ENCODE results near the gene SNX11.
"Not testable (repeated sequence)": the region's sequence is repeated elsewhere in the genome, so short reads cannot be mapped to it uniquely, and the experiment has no call there.

SNX11 gene

GRCh38 chr17:48107137-48108055 is at the start of gene SNX11:
TSS of gene SNX11 (plus strand) at chr17:48107766. CDS start at chr17:48112044, 4,278 bp downstream.
- DNase-seq (ENCODE audit: low read depth in 2 of 2) = peak; percentile 93 to 97

- no peak for DNase-seq (ENCODE audit: low read depth in 2 of 2)
These were observed 49.0 kb upstream of the SNX11 start for GRCh38 chr17:48058393-48059124.

- DNase-seq (ENCODE audit: low read depth in 2 of 2) = no peak
These were observed 48.4 kb upstream of the SNX11 start for GRCh38 chr17:48059125-48059668.

- DNase-seq (ENCODE audit: low read depth in 2 of 2) = no peak
These were observed 47.3 kb upstream of the SNX11 start for GRCh38 chr17:48060249-48060648.

- DNase-seq (ENCODE audit: low read depth in 2 of 2) = no peak
These were observed 45.3 kb upstream of the SNX11 start for GRCh38 chr17:48062273-48062672.

- DNase-seq (ENCODE audit: low read depth in 2 of 2) = no peak
These were observed 42.9 kb upstream of the SNX11 start for GRCh38 chr17:48064638-48065037.

GRCh38 chr17:48066192-48066591 is 41.4 kb upstream of the SNX11 start:
- no peak for DNase-seq (ENCODE audit: low read depth in 2 of 2)

GRCh38 chr17:48066656-48067055 is 40.9 kb upstream of the SNX11 start:
- DNase-seq (ENCODE audit: low read depth in 2 of 2) = no peak

- DNase-seq (ENCODE audit: low read depth in 2 of 2) = no peak
These were observed 40.3 kb upstream of the SNX11 start for GRCh38 chr17:48067245-48067644.

- not testable (repeated sequence) for DNase-seq (ENCODE audit: low read depth in 2 of 2)
These were observed 39.8 kb upstream of the SNX11 start for GRCh38 chr17:48067808-48068207.

GRCh38 chr17:48068491-48068961 is 39.0 kb upstream of the SNX11 start:
- DNase-seq (ENCODE audit: low read depth in 2 of 2) = no peak

GRCh38 chr17:48070195-48070594 is 37.4 kb upstream of the SNX11 start:
- DNase-seq (ENCODE audit: low read depth in 2 of 2) = no peak

- DNase-seq (ENCODE audit: low read depth in 2 of 2) = no peak
These were observed 35.9 kb upstream of the SNX11 start for GRCh38 chr17:48071654-48072053.

- DNase-seq (ENCODE audit: low read depth in 2 of 2) = not testable (repeated sequence)
These were observed 34.8 kb upstream of the SNX11 start for GRCh38 chr17:48072811-48073210.

- not testable (repeated sequence) for DNase-seq (ENCODE audit: low read depth in 2 of 2)
These were observed 33.9 kb upstream of the SNX11 start for GRCh38 chr17:48073566-48074094.

GRCh38 chr17:48074322-48075081 is 33.1 kb upstream of the SNX11 start:
- DNase-seq (ENCODE audit: low read depth in 2 of 2) = peak; percentile 53 to 71

- not testable (repeated sequence) for DNase-seq (ENCODE audit: low read depth in 2 of 2)
These were observed 30.4 kb upstream of the SNX11 start for GRCh38 chr17:48077152-48077551.

GRCh38 chr17:48081858-48082257 is 25.7 kb upstream of the SNX11 start:
- DNase-seq (ENCODE audit: low read depth in 2 of 2) = no peak

- no peak for DNase-seq (ENCODE audit: low read depth in 2 of 2)
These were observed 22.6 kb upstream of the SNX11 start for GRCh38 chr17:48084932-48085331.

GRCh38 chr17:48093341-48094045 is 14.1 kb upstream of the SNX11 start:
- no peak for DNase-seq (ENCODE audit: low read depth in 2 of 2)

- DNase-seq (ENCODE audit: low read depth in 2 of 2) = no peak
These were observed 12.0 kb upstream of the SNX11 start for GRCh38 chr17:48095611-48096010.

All from stimulated activated CD4-positive, alpha-beta T cell treated with anti-CD3 and anti-CD28 coated beads, Interleukin-1b, Interleukin-23, amount 100 ng/mL, for 4 hours (primary cell).